Fibroblast of lung (primary cell): ENCODE data around the gene WDR54. TPM values are rescaled to one million over a fixed set of nuclear protein-coding genes. Genes with fewer than 3 reads are reported as not detected.
"Not testable (repeated sequence)": the region's sequence is repeated elsewhere in the genome, so short reads cannot be mapped to it uniquely, and the experiment has no call there.

Source experiments
- DNase-seq, 2 donors: peaks; one replicate each; pipeline versions ENCODE4 v3.0.0 to v3.0.0-alpha.2; 2010; ENCODE audit warnings: low read depth in 2 of 2
- H2AFZ ChIP-seq: 2 replicates; pipeline ENCODE4 v1.5.1; 2012; ENCODE audit warnings: low read length, control low read depth, inconsistent platforms
- H3K27ac ChIP-seq: 2 replicates; pipeline ENCODE4 v1.5.1; 2011; ENCODE audit warnings: low read length, control low read depth; ENCODE audit not compliant: insufficient read depth
- H3K27me3 ChIP-seq: 2 replicates; pipeline ENCODE4 v1.5.1; 2011; ENCODE audit warnings: mild to moderate bottlenecking, low read length; ENCODE audit not compliant: control insufficient read depth, insufficient read depth
- H3K36me3 ChIP-seq: 2 replicates; pipeline ENCODE4 v1.5.1; 2011; ENCODE audit warnings: low read length; ENCODE audit not compliant: control insufficient read depth, insufficient read depth
- H3K4me1 ChIP-seq: 2 replicates; pipeline ENCODE4 v1.5.1; 2011; ENCODE audit warnings: low read length; ENCODE audit not compliant: control insufficient read depth, insufficient read depth; ENCODE audit errors: extremely low read depth
- H3K4me2 ChIP-seq: 2 replicates; pipeline ENCODE4 v1.5.1; 2011; ENCODE audit warnings: low read length, control low read depth; ENCODE audit not compliant: insufficient read depth; ENCODE audit errors: extremely low read depth
- H3K4me3 ChIP-seq, 4 experiments: fragments of 200-600 bp in 1 of 4; sonication (generic) in 1 of 4; replicated peaks in 1 of 4; 2 replicates each; pipeline ENCODE4 v1.5.1; 2011 to 2016; ENCODE audit warnings: low read length in 4 of 4, low read depth in 3 of 4, mild to moderate bottlenecking in 3 of 4, control low read depth in 2 of 4, inconsistent platforms in 1 of 4, mixed read lengths in 1 of 4; ENCODE audit not compliant: insufficient read depth in 1 of 4; ENCODE audit errors: control extremely low read depth in 1 of 4
- H3K79me2 ChIP-seq: 2 replicates; pipeline ENCODE4 v1.5.1; 2012; ENCODE audit warnings: mild to moderate bottlenecking, low read length, inconsistent platforms; ENCODE audit not compliant: control insufficient read depth, insufficient read depth
- H3K9ac ChIP-seq: 2 replicates; pipeline ENCODE4 v1.5.1; 2011; ENCODE audit warnings: mild to moderate bottlenecking, low read length, control low read depth; ENCODE audit not compliant: insufficient read depth
- H3K9me3 ChIP-seq: 2 replicates; pipeline ENCODE4 v1.5.1; 2012; ENCODE audit warnings: low read depth, low read length; ENCODE audit not compliant: control insufficient read depth, insufficient read depth
- H4K20me1 ChIP-seq: 2 replicates; pipeline ENCODE4 v1.5.1; 2011; ENCODE audit warnings: low read length; ENCODE audit not compliant: control insufficient read depth, insufficient read depth; ENCODE audit errors: extremely low read depth
- EZH2 ChIP-seq: IDR thresholded peaks from 2 replicates; pipeline ENCODE4 v1.5.1; 2012; ENCODE audit warnings: low read length, control low read depth, mild to moderate bottlenecking; ENCODE audit errors: missing control alignments
- polyA plus RNA-seq, 2 donors: library from polyadenylated mRNA; depleted of rRNA in 1 of 2; stranded (reverse) in 1 of 2; unstranded in 1 of 2; fragments of >200 nt; gene quantifications; 2 replicates each; pipeline ENCODE4 v1.2.1, GENCODE V29; 2011 to 2012; ENCODE audit warnings: missing spikeins in 1 of 2
- total RNA-seq: library from RNA; depleted of rRNA; stranded (reverse); fragments of >200 nt; gene quantifications from 2 replicates; pipeline ENCODE4 v1.2.1, GENCODE V29; 2014
- TF ChIP-seq, protein P1 (sequence below), 2 donors: IDR thresholded peaks in 1 of 2; conservative IDR thresholded peaks in 1 of 2; 1 replicate in 1 of 2; 2 replicates in 1 of 2; pipeline ENCODE4 v1.5.1; 2011 to 2012; ENCODE audit warnings: low read length in 2 of 2, control low read depth in 1 of 2, inconsistent platforms in 1 of 2, low read depth in 1 of 2, mild to moderate bottlenecking in 1 of 2

The WDR54 gene
- total and polyA plus RNA-seq, 2 donors (not counting 1 experiment from before 2014, with no cell fraction given) = 24.3 to 27.1 TPM

DNA sequence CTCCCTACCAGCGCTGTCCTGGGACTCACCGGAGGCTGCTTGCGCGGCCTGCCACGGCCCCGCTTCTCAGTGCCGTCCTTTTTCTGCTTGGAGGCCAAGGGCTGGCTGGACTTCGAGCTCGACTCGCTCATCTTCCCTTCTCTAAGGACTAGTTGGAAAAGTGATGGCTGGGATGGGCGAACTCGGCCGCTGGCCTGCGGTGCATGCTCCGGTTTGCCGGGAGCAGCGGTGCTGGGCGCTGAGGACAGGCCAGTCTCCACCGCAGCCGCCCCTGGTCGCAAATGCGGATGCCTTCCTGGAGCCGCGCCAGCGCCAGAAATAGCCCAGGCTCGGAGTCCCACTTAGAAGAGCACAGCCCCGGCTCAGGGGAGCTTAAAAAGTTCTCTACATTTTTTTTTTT lies 3.2 kb upstream of the WDR54 start:
- Histone ChIP-seq H3K4me2 (no peak overlapping the region), H3K4me1 (peaks cover 11% of the 10 kb centered on the region), H3K36me3 (no peaks in the 10 kb centered on the region), H3K4me3 (no peak overlapping the region), H3K9ac (no peak overlapping the region), H3K79me2 (no peaks in the 10 kb centered on the region), H3K27me3 (no peaks in the 10 kb centered on the region), H3K27ac (no peak overlapping the region), H4K20me1 (no peaks in the 10 kb centered on the region), H2AFZ (peak overlapping the region; percentile 5), H3K9me3 (no peaks in the 10 kb centered on the region)
- DNase-seq = no peak
- no peak for TF ChIP-seq EZH2

DNA sequence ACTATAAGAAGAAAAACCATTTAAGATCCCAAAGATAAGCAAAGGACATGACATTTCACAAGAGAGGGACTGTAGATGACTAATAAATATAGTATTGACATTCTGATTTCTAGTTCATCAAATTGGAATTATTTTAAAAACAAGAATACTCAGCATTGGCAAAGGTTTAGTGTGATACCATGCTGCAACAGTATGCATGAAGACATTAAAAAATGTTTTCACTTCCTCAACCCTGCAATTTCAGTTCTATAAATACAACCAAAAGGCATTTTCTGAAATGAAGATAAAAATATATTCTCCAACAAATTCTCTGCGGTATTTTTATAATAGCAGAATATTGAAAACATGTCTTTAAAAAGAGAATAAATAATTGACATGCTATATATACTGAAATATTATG lies 2.2 kb upstream of the WDR54 start:
- Histone ChIP-seq H3K36me3 (no peaks in the 10 kb centered on the region), H3K4me1 (peaks cover 11% of the 10 kb centered on the region), H3K27ac (no peak overlapping the region), H2AFZ (no peak overlapping the region), H3K9ac (no peak overlapping the region), H3K4me3 (no peak overlapping the region), H3K4me2 (no peak overlapping the region), H3K27me3 (no peaks in the 10 kb centered on the region), H3K9me3 (no peaks in the 10 kb centered on the region), H3K79me2 (no peaks in the 10 kb centered on the region), H4K20me1 (no peaks in the 10 kb centered on the region)
- TF ChIP-seq, protein P1, sequence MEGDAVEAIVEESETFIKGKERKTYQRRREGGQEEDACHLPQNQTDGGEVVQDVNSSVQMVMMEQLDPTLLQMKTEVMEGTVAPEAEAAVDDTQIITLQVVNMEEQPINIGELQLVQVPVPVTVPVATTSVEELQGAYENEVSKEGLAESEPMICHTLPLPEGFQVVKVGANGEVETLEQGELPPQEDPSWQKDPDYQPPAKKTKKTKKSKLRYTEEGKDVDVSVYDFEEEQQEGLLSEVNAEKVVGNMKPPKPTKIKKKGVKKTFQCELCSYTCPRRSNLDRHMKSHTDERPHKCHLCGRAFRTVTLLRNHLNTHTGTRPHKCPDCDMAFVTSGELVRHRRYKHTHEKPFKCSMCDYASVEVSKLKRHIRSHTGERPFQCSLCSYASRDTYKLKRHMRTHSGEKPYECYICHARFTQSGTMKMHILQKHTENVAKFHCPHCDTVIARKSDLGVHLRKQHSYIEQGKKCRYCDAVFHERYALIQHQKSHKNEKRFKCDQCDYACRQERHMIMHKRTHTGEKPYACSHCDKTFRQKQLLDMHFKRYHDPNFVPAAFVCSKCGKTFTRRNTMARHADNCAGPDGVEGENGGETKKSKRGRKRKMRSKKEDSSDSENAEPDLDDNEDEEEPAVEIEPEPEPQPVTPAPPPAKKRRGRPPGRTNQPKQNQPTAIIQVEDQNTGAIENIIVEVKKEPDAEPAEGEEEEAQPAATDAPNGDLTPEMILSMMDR (conservative IDR thresholded peaks at IDR 0.05 in 1 of 2, IDR thresholded peaks at IDR 0.05 in 1 of 2; ENCODE audit: low read depth in 1 of 2, low read length in 2 of 2) = no peak
- no peak for TF ChIP-seq EZH2
- no peak for DNase-seq

DNA sequence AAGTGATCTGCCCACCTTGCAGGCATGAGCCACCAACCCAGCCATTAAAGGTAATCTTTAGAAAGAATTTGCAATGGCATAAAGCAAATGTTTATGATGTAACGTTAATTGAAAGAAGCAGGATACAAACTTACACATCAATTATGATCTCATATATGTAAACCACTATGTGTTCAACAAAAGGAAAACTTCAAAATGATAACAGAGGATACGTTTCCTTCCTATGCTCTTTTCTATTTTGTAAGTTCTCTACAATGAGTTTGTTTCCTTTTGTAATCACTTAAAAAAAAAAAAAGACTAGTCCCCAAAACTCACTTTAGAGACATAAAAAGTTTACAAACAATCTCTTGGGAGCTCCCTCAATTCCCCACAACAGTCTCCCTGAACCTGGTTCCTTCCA lies 1.5 kb upstream of the WDR54 start:
- Histone ChIP-seq H2AFZ (no peak overlapping the region), H3K9me3 (no peaks in the 10 kb centered on the region), H3K79me2 (no peaks in the 10 kb centered on the region), H3K4me2 (no peak overlapping the region), H3K27ac (no peak overlapping the region), H4K20me1 (no peaks in the 10 kb centered on the region), H3K4me3 (no peak overlapping the region), H3K36me3 (no peaks in the 10 kb centered on the region), H3K9ac (no peak overlapping the region), H3K4me1 (peaks cover 8% of the 10 kb centered on the region), H3K27me3 (no peaks in the 10 kb centered on the region)
- DNase-seq = no peak
- TF ChIP-seq, protein P1 (conservative IDR thresholded peaks at IDR 0.05 in 1 of 2, IDR thresholded peaks at IDR 0.05 in 1 of 2; ENCODE audit: low read depth in 1 of 2, low read length in 2 of 2) = no peak
- TF ChIP-seq EZH2 = no peak

DNA sequence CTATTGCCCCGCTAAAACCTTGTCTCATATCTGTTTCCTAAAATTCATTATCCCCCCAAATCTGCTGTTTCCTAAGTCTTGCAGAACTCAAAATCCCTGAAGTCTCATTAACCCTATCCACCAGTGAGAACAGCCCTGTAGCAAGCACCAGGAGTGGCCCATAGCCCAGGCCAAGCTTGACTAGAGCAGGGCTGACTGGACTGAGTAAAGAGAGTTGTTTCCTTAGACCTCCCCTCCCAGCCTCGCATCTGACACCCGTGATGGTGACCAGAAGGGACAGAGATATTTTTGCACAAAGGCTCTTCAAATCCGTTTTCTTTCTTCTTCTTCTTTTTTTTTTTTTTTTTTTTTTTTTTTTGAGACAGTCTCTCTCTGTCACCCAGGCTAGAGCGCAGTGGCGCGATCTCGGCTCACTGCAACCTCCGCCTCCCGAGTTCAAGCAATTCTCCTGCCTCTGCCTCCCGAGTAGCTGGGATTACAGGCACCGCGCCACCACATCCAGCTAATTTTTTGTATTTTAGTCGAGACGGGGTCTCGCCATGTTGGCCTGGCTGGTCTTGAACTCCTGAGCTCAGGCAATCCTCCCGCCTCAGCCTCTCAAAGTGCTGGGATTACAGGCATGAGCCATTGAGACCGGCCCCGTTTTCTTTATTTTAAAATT lies 957 bp upstream of the WDR54 start:
- H3K4me1 ChIP-seq, H4K20me1 ChIP-seq, H3K36me3 ChIP-seq, H3K27me3 ChIP-seq, H3K27ac ChIP-seq, H3K9ac ChIP-seq, H2AFZ ChIP-seq, H3K79me2 ChIP-seq, DNase-seq, H3K9me3 ChIP-seq: not testable (repeated sequence)
- H3K4me2 ChIP-seq = peak overlapping the region; percentile 77
- peak overlapping the region in 3 of 4 experiments; percentile 75 to 94 (median 92) for H3K4me3 ChIP-seq
